K562 (cell line): ENCODE results near the gene RASL10B. TPM values are rescaled to one million over a fixed set of nuclear protein-coding genes. Genes with fewer than 3 reads are reported as not detected.

Experiments
- ATAC-seq: fragments of 200-7000 bp; cut with Tn5 transposase; 3 replicates; pipeline ENCODE4 v1.9.1; 2020; ENCODE audit warnings: moderate library complexity
- BruUV-seq: library from RNA; stranded (reverse); fragments of 400-500 nt; replicated peaks from 2 replicates; lab custom pipeline; 2021; lab: Mats Ljungman, UMichigan
- CTCF ChIA-PET: fragments of 300-600 bp; formaldehyde crosslinking; extraction: SDS; loops from one replicate; lab custom pipeline; 2021; ENCODE audit warnings: low intra/inter-chr PET ratio; lab: Yijun Ruan, JAX
- POLR2A ChIA-PET: fragments of 300-600, 350-650 bp; sonication (Branson Sonifier 250); formaldehyde crosslinking; extraction: SDS; loops from one replicate; lab custom pipeline; 2021; ENCODE audit warnings: antibody characterized with exemption, inconsistent platforms; lab: Yijun Ruan, JAX
- DNase-seq, 4 experiments: peaks; one replicate each; pipeline versions ENCODE4 v3.0.0 to v3.0.0-alpha.2; 2011 to 2018; ENCODE audit warnings: low spot score in 3 of 4, mixed read lengths in 3 of 4; ENCODE audit errors: extremely low read depth in 1 of 4
- FAIRE-seq: peaks from 2 replicates; lab custom pipeline; 2011; peaks lifted over from hg19 to GRCh38; lab: Jason Lieb, UNC
- H2AFZ ChIP-seq: 2 replicates; pipeline ENCODE4 v1.6.0; 2011; ENCODE audit warnings: low read depth, low read length, control low read depth, inconsistent platforms
- H3K27ac ChIP-seq: fragments of 200-600 bp; 3 replicates; pipeline ENCODE4 v1.8.0; 2011; ENCODE audit warnings: low read depth, mild to moderate bottlenecking, control low read depth, inconsistent platforms, low read length, moderate library complexity, mixed read lengths; ENCODE audit errors: extremely low read depth
- H3K27me3 ChIP-seq, 2 experiments: fragments of 300-600 bp in 1 of 2; 2 replicates in 1 of 2; 3 replicates in 1 of 2; pipeline versions ENCODE4 v1.6.0 to v1.8.0; 2011; ENCODE audit warnings: inconsistent platforms in 2 of 2, low read length in 2 of 2, mild to moderate bottlenecking in 1 of 2, mixed read lengths in 1 of 2, moderate library complexity in 1 of 2; ENCODE audit not compliant: control insufficient read depth in 2 of 2, insufficient read depth in 2 of 2
- H3K36me3 ChIP-seq: fragments of 300-600 bp; 3 replicates; pipeline ENCODE4 v1.8.0; 2011; ENCODE audit warnings: mild to moderate bottlenecking, low read length, inconsistent platforms; ENCODE audit not compliant: control insufficient read depth, insufficient read depth
- H3K4me1 ChIP-seq, 2 experiments: fragments of 200-600 bp in 1 of 2; replicated peaks in 1 of 2; 2 replicates in 1 of 2; 3 replicates in 1 of 2; pipeline versions ENCODE4 v1.5.1 to v1.8.0; 2011; ENCODE audit warnings: inconsistent platforms in 2 of 2, low read length in 2 of 2, mild to moderate bottlenecking in 1 of 2, mixed read lengths in 1 of 2, moderate library complexity in 1 of 2; ENCODE audit not compliant: control insufficient read depth in 2 of 2, insufficient read depth in 2 of 2
- H3K4me2 ChIP-seq: 2 replicates; pipeline ENCODE4 v1.6.1; 2011; ENCODE audit warnings: low read length, control low read depth, inconsistent platforms, mixed read lengths; ENCODE audit not compliant: insufficient read depth
- H3K4me3 ChIP-seq: fragments of 200-600 bp; sonication (generic), shearing (Covaris generic); 2 replicates; pipeline ENCODE4 v1.5.1; 2016; ENCODE audit warnings: control low read depth, inconsistent platforms
- H3K79me2 ChIP-seq: fragments of 200-600 bp; 3 replicates; pipeline ENCODE4 v1.8.0; 2011; ENCODE audit warnings: low read length, inconsistent platforms; ENCODE audit not compliant: control insufficient read depth, insufficient read depth
- H3K9ac ChIP-seq, 2 experiments: 2 replicates each; pipeline versions ENCODE4 v1.6.0 to v1.6.1; 2011; ENCODE audit warnings: low read depth in 2 of 2, low read length in 2 of 2, control low read depth in 1 of 2, inconsistent platforms in 1 of 2, mild to moderate bottlenecking in 1 of 2, mixed read lengths in 1 of 2; ENCODE audit not compliant: insufficient read depth in 1 of 2
- H3K9me1 ChIP-seq: one replicate; pipeline ENCODE4 v1.6.0; 2011; ENCODE audit warnings: inconsistent platforms, mild to moderate bottlenecking, low read length, moderate library complexity; ENCODE audit not compliant: control insufficient read depth, insufficient read depth
- H3K9me3 ChIP-seq: replicated peaks from 2 replicates; pipeline ENCODE4 v1.5.1; 2011; ENCODE audit warnings: low read depth, low read length, inconsistent platforms; ENCODE audit not compliant: control insufficient read depth, insufficient read depth
- H4K20me1 ChIP-seq: replicated peaks from 2 replicates; pipeline ENCODE4 v1.6.1; 2011; ENCODE audit warnings: low read length, inconsistent platforms, mixed read lengths; ENCODE audit not compliant: control insufficient read depth, insufficient read depth
- SUPT5H ChIP-seq: fragments of 450-650 bp; IDR thresholded peaks from 2 replicates; pipeline ENCODE4 v1.6.1; 2016
- WGBS: fragments of 100-300 bp; shearing (Covaris generic); methylation state at CpG from one replicate; pipeline ENCODE4 v1.1.6; 2016; ENCODE audit warnings: low coverage, mixed read lengths; ENCODE audit not compliant: insufficient coverage; ENCODE audit errors: missing lambda C conversion rate; 5-methylcytosine and 5-hydroxymethylcytosine counted together
- in situ Hi-C: fragments of 300-500 bp; cut with MboI; formaldehyde crosslinking; loops from 4 replicates; pipeline ENCODE4 v1.15.0; 2018; ENCODE audit warnings: inconsistent platforms, mixed read lengths
- intact Hi-C: fragments of 100-400 bp; cut with micrococcal nuclease; formaldehyde crosslinking; loops from 2 replicates; pipeline ENCODE4 v1.14.2; 2022
- polyA plus RNA-seq, 8 experiments: library from polyadenylated mRNA; depleted of rRNA in 4 of 8; stranded (reverse) in 5 of 8; unstranded in 3 of 8; fragments of >200 nt; fragmentation: Nextera tagmentation in 2 of 8; fragmentation: Illumina TruSeq in 1 of 8; extraction: Ambion mirVana in 2 of 8; extraction: Trizol in 1 of 8; gene quantifications; 2 replicates each; pipeline versions ENCODE4 v1.2.1 to v1.2.3, GENCODE V29; 2011 to 2014; ENCODE audit warnings: inconsistent platforms in 1 of 8, missing spikeins in 1 of 8
- total RNA-seq, 7 experiments: library from RNA; depleted of rRNA in 6 of 7; stranded (reverse); fragments of >200 nt in 6 of 7; fragmentation: Illumina TruSeq in 2 of 7; extraction: Trizol in 2 of 7; gene quantifications; 2 replicates each; pipeline versions ENCODE4 v1.2.1 to v1.2.3, GENCODE V29; 2011 to 2021; ENCODE audit warnings: low replicate concordance in 1 of 7
- TF ChIP-seq, protein P1 (sequence below): fragments of 450-650 bp; IDR thresholded peaks from 2 replicates; pipeline ENCODE4 v1.6.1; 2016

RASL10B gene
- total and polyA plus RNA-seq, 9 of the 15 experiments (the other 6 are each of a cell fraction or from before 2014, with no cell fraction given): 0.04 to 0.31 (median 0.14) TPM; not detected in 2

DNA sequence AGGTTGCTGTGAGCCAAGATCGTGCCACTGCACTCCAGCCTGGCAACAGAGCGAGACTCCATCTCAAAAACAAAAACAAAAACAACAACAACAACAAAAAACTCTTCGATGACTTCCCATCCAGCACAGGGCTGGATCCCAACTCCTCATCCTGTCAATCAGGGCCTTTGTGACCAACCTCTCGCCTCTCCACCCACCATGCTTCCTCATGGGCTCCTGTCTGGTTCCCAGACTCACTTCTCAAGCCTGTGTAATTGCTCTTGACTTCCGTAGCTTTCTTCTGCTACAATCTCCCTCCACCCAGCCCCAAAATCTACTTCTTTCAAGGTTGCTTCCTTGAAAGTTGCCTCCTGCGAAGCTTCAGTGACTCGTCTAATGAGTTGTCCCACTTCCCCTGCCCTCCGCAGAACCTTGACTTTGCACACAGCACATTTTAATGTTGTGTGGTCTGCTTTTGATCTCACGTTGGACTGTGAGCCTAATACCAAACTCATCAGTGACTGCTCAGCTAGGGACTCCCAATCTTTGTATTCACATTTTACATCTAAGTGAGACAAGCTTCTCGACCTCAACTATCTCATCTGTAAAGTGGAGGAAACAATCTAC is 936 bp upstream of the RASL10B start:
- ATAC-seq (no peak), FAIRE-seq (no peak), DNase-seq (no peak)
- no peak overlapping the region for H3K4me2 ChIP-seq
- WGBS: 46% methylated on average over 10 of the region's 10 CpGs
- in situ Hi-C loops (loop anchor here (25.0 kb wide), 1 partner anchor 1293 kb away; no protein-coding TSS in a partner anchor), intact Hi-C loops (loop anchor here (5.0 kb wide), 1 partner anchor 173 kb away; no protein-coding TSS in a partner anchor)
- no peak overlapping the region for H3K4me3 ChIP-seq
- no peak for TF ChIP-seq SUPT5H
- TF ChIP-seq, protein P1, sequence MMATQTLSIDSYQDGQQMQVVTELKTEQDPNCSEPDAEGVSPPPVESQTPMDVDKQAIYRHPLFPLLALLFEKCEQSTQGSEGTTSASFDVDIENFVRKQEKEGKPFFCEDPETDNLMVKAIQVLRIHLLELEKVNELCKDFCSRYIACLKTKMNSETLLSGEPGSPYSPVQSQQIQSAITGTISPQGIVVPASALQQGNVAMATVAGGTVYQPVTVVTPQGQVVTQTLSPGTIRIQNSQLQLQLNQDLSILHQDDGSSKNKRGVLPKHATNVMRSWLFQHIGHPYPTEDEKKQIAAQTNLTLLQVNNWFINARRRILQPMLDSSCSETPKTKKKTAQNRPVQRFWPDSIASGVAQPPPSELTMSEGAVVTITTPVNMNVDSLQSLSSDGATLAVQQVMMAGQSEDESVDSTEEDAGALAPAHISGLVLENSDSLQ: peak; percentile 81
- CTCF ChIA-PET: no interaction called here
- peaks cover 19% of the 10 kb centered on the region; the same call in 2 of the 3 replicates for H3K36me3 ChIP-seq
- BruUV-seq: no TSS peak
- H3K9me1 ChIP-seq: no peaks in the 10 kb centered on the region
- no peak overlapping the region for H3K9ac ChIP-seq
- H3K79me2 ChIP-seq: no peaks in the 10 kb centered on the region
- POLR2A ChIA-PET: interaction anchor here (0.6 to 1.6 kb wide), 2 partner anchors 9 to 14 kb away, joined by 3 to 6 read pairs; no protein-coding TSS in a partner anchor
- H3K4me1 ChIP-seq: peaks cover 3 to 17% of the 10 kb centered on the region in 2 experiments; a peak in 3 of 5 replicates
- H3K9me3 ChIP-seq: no peaks in the 10 kb centered on the region
- peaks cover 12 to 35% of the 10 kb centered on the region in 2 experiments; a peak in 3 of 5 replicates for H3K27me3 ChIP-seq
- H3K27ac ChIP-seq: no peak overlapping the region
- no peaks in the 10 kb centered on the region; the same call in none of the 2 replicates for H4K20me1 ChIP-seq
- no peak overlapping the region for H2AFZ ChIP-seq
